PFSK-1 (cell line): Measurements from ENCODE around the gene CTU2.

Experiments
- POLR2AphosphoS5 ChIP-seq: IDR thresholded peaks from 2 replicates; pipeline ENCODE4 v1.6.1; 2012; ENCODE audit warnings: low read depth, mild to moderate bottlenecking, control low read depth, low read length, moderate library complexity
- REST ChIP-seq, 2 experiments: IDR thresholded peaks; 2 replicates each; pipeline versions ENCODE4 v1.6.1 to v1.8.0; 2011 to 2012; ENCODE audit warnings: low read depth in 2 of 2, low read length in 2 of 2, control low read depth in 1 of 2, inconsistent platforms in 1 of 2, mild to moderate bottlenecking in 1 of 2, moderate library complexity in 1 of 2; ENCODE audit not compliant: insufficient read depth in 1 of 2
- SIN3A ChIP-seq: IDR thresholded peaks from 2 replicates; pipeline ENCODE4 v1.6.1; 2012; ENCODE audit warnings: mild to moderate bottlenecking, low read length, moderate library complexity, borderline replicate concordance; ENCODE audit not compliant: insufficient read depth

GRCh38 chr16:88673716-88674379, 32.5 kb upstream of the CTU2 start:
- TF ChIP-seq POLR2AphosphoS5 (no peak), SIN3A (no peak), REST (IDR thresholded peaks at IDR 0.05; ENCODE audit: insufficient read depth in 1 of 2, low read depth in 2 of 2, low read length in 2 of 2) (no peak)
